Measurements from ENCODE around the gene SBF2.

DNA sequence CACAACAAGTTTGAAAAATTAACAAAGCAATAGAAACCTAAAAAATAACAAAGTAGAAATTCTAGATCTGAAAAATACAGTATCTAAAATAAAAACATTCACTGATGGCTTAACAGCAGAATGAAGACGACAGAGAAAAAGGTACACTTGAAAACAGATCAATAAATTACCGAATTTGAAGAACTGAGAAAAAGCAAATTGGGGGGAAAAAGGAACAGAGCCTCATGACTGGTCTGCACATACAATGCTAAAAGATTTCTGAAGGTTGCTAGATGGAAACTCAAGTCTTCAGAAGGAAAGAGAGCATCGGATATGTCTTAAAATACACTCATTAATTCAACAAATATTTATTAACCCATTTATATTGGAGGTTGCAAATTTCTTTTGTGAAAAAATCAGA lies 71.6 kb downstream of the SBF2 start:
- TF ChIP-seq, protein P1, sequence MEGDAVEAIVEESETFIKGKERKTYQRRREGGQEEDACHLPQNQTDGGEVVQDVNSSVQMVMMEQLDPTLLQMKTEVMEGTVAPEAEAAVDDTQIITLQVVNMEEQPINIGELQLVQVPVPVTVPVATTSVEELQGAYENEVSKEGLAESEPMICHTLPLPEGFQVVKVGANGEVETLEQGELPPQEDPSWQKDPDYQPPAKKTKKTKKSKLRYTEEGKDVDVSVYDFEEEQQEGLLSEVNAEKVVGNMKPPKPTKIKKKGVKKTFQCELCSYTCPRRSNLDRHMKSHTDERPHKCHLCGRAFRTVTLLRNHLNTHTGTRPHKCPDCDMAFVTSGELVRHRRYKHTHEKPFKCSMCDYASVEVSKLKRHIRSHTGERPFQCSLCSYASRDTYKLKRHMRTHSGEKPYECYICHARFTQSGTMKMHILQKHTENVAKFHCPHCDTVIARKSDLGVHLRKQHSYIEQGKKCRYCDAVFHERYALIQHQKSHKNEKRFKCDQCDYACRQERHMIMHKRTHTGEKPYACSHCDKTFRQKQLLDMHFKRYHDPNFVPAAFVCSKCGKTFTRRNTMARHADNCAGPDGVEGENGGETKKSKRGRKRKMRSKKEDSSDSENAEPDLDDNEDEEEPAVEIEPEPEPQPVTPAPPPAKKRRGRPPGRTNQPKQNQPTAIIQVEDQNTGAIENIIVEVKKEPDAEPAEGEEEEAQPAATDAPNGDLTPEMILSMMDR (IDR thresholded peaks at IDR 0.05; ENCODE audit: low read depth, low read length), result no peak
- no peak for TF ChIP-seq EZH2phosphoT487 (IDR thresholded peaks at IDR 0.05; ENCODE audit: low read depth)
